Inflammatory macrophage treated with lipopolysaccharide for 4 hours (primary cell): ENCODE results near the gene AZIN2.
"Not testable (repeated sequence)": the region's sequence is repeated elsewhere in the genome, so short reads cannot be mapped to it uniquely, and the experiment has no call there.

Experiments
- DNase-seq: peaks from one replicate; pipeline ENCODE4 v3.0.0-alpha.2; 2020

Gene AZIN2

GRCh38 chr1:33080885-33081553 lies at the start of gene AZIN2:
Gene AZIN2, plus strand, starts transcription at chr1:33081153. Its CDS starts 1,097 bp downstream, at chr1:33082250.
- DNase-seq: peak; percentile 96

DNA sequence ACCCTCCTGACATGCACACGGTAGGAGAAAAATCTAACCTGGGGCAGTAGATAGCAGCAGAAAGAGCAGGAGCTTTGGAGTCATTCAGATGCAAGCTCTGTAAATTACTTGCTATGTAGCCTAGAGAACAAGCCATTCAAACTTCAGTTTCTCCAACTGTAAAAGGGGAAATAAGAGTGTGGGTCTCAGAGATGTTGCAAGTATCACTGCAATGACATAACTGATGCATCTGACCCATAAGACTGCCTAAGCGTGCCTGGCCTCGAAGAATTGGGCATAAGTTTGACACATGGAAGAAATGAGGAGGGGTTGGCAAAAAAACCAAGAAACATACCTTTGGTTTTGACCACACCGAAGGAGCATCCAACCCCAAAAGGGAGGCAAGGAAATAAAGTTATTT lies 49.4 kb upstream of the AZIN2 start:
- peak; percentile 77 for DNase-seq

- peak; percentile 78 for DNase-seq
These were observed 48.7 kb upstream of the AZIN2 start for GRCh38 chr1:33032126-33032869.

DNA sequence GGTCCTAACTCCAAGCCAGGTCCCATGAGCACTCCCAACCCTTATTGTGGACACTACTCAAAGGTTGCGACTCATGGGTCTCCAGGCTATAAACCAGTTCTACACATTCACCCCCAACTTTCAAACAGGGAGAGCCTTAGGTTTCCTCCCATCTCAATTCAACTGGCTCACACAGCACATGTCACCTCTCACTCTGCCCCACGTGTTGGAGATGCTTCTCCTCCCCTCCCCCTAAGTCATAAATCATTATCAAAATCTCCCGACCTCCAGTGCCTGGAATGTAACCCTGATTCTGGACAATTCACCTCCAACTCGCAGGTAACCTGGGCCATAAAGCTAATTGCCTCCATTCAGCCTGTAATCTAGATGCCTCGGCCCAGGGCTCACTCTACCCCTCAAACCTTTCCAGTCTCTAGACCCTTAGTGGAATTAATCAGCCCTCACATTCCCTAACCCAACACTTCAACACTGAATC lies 44.9 kb upstream of the AZIN2 start:
- DNase-seq: peak; percentile 16

GRCh38 chr1:33036526-33037503 lies 44.1 kb upstream of the AZIN2 start, which contains the start of gene AK2:
Gene AK2, minus strand, starts transcription at chr1:33036883. Its CDS starts 55 bp downstream, at chr1:33036828.
- peak; percentile 98 for DNase-seq

DNA sequence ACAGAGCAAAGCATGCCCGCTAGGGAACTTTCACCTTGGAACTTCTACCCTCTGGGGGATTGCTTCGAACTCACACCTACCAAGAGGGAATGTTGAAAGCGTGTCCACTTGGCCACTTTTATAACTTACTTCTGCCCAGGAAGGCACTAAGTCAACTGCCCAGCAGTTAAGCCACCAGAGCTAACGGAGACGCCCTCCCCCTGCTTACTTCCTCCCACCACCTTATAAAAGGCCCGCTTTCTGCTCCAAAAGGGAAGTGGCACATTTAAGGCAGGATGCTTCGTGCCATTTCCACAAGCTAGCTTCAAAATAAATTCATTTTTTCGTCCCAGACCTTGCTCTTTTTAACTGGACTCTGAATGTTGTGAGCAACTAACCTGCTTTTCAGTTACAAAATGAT lies 41.1 kb upstream of the AZIN2 start:
- DNase-seq: peak; percentile 81

DNA sequence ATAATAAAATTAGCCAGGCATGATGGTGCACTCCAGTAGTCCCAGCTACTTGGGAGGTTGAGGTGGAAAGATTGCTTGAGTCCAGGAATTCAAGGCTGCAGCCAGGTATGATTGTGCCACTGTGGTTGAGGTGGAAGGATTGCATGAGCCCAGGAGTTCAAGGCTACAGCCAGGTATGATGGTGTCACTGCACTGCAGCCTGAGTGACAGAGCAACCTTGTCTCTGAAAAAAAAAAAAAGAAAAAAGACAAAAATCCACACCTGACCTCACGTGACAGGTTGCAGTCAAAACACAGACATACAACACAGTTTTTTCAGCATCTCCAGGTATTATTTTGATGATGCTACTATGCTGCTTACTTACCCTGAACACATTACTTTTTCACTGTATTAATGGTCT lies 39.9 kb upstream of the AZIN2 start:
- DNase-seq: no peak

GRCh38 chr1:33042831-33043230 lies 38.1 kb upstream of the AZIN2 start:
- no peak for DNase-seq

DNA sequence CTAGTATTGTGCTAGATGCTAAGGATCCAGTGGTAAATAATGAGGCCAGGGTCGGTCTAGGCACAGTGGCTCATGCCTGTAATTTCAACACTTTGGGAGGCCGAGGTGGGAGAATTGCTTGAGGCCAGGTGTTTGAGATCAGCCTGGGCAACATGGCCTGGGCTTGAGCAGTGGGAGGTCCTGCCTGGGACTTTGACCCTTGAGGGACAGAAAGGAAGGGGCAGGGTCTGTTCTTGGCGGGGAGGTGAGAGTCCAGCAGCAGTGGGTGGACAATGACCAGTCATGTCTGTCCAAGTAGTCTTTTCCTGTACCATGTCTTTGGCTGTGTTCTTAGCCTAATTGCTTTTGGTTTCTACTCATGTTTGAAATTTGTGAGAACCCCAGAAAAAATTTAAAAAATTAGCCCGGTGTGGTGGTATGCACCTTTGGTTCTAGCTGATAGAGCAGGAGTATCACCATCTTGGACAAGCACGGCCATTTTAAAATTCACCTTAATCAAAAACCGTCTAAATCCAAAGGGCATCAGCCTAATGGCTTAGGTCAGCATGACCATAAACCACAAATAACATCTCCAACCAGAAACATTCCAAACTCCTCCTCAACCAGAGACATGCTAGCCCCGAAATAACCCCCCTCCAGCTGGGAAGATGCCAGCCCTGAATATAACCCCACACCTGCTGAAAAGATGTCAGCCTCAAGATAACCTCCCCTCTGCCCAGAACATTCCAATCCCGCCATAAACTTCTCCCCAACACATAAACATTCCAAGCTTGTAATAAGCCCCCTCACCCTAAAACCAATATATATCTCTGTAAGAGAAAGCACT lies 37.5 kb upstream of the AZIN2 start:
- DNase-seq: no peak

GRCh38 chr1:33045246-33045645 lies 35.7 kb upstream of the AZIN2 start:
- DNase-seq: peak; percentile 23

DNA sequence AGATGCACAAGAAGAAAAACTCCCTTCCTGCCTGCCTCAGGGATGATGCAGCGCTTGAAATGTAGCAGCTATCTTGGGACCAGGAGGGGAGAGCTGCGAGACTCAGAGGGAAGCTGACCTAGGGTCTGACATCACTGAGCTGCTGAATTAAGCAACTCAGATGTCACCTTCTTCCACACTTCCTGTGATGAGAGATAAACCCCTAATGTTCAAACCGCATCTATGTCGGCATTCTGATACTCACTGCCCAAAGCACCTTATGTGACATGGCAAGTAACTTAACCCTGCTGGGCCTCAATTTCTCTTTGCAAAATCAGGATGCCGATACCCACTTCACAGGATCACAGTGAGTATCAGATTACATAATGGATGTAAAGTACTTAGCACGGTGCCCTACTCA lies 35.1 kb upstream of the AZIN2 start:
- peak; percentile 70 for DNase-seq

- DNase-seq: not testable (repeated sequence)
These were observed 34.7 kb upstream of the AZIN2 start for GRCh38 chr1:33046234-33046633.

GRCh38 chr1:33047290-33047689 lies 33.7 kb upstream of the AZIN2 start:
- DNase-seq: no peak

DNA sequence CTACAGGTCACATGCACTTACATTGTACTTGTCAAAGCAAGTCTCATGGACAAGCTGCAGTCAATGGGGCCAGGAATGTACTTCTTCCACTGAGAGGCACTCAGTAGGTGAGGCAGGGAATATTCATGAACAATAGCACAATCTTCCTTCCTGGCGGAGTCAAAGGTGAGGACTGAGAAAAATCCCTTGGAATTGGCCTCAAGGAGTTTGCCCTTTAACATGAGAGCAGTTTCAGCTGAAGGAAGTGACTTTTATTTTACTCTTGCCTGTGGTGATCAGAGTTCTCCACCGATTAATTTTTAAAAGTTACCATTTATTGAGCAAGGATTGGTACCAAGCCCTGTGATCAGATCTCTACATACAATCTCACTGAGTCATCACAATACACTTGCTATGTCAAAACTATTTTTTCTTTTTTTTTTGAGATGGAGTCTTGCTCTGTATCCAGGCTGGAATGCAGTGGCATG lies 33.1 kb upstream of the AZIN2 start:
- peak; percentile 17 for DNase-seq

GRCh38 chr1:33048426-33048825 lies 32.5 kb upstream of the AZIN2 start:
- DNase-seq: no peak

GRCh38 chr1:33049371-33049770 lies 31.6 kb upstream of the AZIN2 start:
- DNase-seq: peak; percentile 33

GRCh38 chr1:33050221-33051076 lies 30.5 kb upstream of the AZIN2 start:
- peak; percentile 98 for DNase-seq

- peak; percentile 89 for DNase-seq
These were observed 25.5 kb upstream of the AZIN2 start for GRCh38 chr1:33055210-33056008.

DNA sequence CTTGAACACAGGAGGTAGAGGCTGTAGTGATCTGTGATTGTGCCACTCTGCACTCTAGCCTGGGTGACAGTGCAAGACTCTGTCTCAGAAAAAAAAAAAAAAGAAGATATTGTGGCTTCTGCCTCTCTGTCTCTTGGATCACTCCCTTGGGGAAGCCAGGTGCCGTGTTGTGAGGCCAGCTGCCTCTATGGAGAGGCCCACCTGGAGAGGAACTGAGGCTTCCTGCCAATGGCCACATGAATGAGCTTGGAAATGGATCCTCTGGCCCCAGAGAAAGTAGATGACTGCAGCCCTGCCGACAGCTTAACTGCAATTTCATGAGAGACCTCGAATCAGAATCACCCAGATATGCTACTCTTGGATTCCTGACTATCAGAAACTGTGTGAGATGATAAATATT lies 24.5 kb upstream of the AZIN2 start:
- DNase-seq: no peak

GRCh38 chr1:33057095-33057494 lies 23.9 kb upstream of the AZIN2 start:
- DNase-seq: peak; percentile 32
